Liver (tissue), 9 donors: ENCODE data around the gene SNAI1. TPM values are rescaled to one million over a fixed set of nuclear protein-coding genes. Genes with fewer than 3 reads are reported as not detected.

Experiments
- DNase-seq: peaks from one replicate; pipeline ENCODE4 v3.0.0-alpha.2; 2017; ENCODE audit warnings: low spot score
- H3K27ac ChIP-seq, 2 donors: one replicate each; pipeline ENCODE4 v1.7.0; 2013; ENCODE audit warnings: inconsistent platforms in 2 of 2, low read length in 2 of 2, control low read depth in 1 of 2, low read depth in 1 of 2, mild to moderate bottlenecking in 1 of 2
- H3K27me3 ChIP-seq, 4 donors: one replicate each; pipeline versions ENCODE4 v1.6.1 to v1.7.0; 2013; ENCODE audit warnings: low read length in 3 of 4, inconsistent platforms in 1 of 4, mild to moderate bottlenecking in 1 of 4, moderate library complexity in 1 of 4; ENCODE audit not compliant: control insufficient read depth in 4 of 4, insufficient read depth in 4 of 4
- H3K36me3 ChIP-seq, 4 donors: one replicate each; pipeline versions ENCODE4 v1.6.1 to v1.7.0; 2013; ENCODE audit warnings: low read length in 3 of 4, mild to moderate bottlenecking in 3 of 4, low read depth in 1 of 4, moderate library complexity in 1 of 4; ENCODE audit not compliant: control insufficient read depth in 4 of 4, insufficient read depth in 3 of 4
- H3K4me1 ChIP-seq, 4 donors: one replicate each; pipeline versions ENCODE4 v1.6.1 to v1.7.0; 2013; ENCODE audit warnings: low read length in 3 of 4, mild to moderate bottlenecking in 3 of 4, moderate library complexity in 1 of 4; ENCODE audit not compliant: control insufficient read depth in 4 of 4, insufficient read depth in 4 of 4
- H3K4me3 ChIP-seq, 3 donors: one replicate each; pipeline versions ENCODE4 v1.6.1 to v1.7.0; 2013; ENCODE audit warnings: low read length in 3 of 3, control low read depth in 1 of 3, low read depth in 1 of 3, mild to moderate bottlenecking in 1 of 3
- H3K9ac ChIP-seq, 2 donors: one replicate each; pipeline ENCODE4 v1.7.0; 2013; ENCODE audit warnings: low read length in 2 of 2, mild to moderate bottlenecking in 2 of 2, moderate library complexity in 2 of 2, control low read depth in 1 of 2, low read depth in 1 of 2
- H3K9me3 ChIP-seq, 4 donors: one replicate each; pipeline versions ENCODE4 v1.6.1 to v1.7.0; 2013; ENCODE audit warnings: low read length in 3 of 4; ENCODE audit not compliant: control insufficient read depth in 4 of 4
- ATF3 ChIP-seq: IDR thresholded peaks from 2 replicates; pipeline ENCODE4 v1.6.1; 2016; ENCODE audit warnings: antibody characterized with exemption
- CTCF ChIP-seq: fragments of 150-350 bp; IDR thresholded peaks from 2 replicates; pipeline ENCODE4 v1.5.1; 2017; ENCODE audit warnings: improper control_type of control experiment, low read depth, low read length; ENCODE audit not compliant: missing input control
- EGR1 ChIP-seq, 2 donors: IDR thresholded peaks; 2 replicates each; pipeline ENCODE4 v1.6.1; 2016 to 2018; ENCODE audit warnings: antibody characterized with exemption in 2 of 2, low read depth in 2 of 2
- FOXA1 ChIP-seq: IDR thresholded peaks from 2 replicates; pipeline ENCODE4 v1.6.1; 2016; ENCODE audit warnings: antibody characterized with exemption
- FOXA2 ChIP-seq: IDR thresholded peaks from 2 replicates; pipeline ENCODE4 v1.6.1; 2016; ENCODE audit warnings: antibody characterized with exemption
- GABPA ChIP-seq, 2 donors: IDR thresholded peaks in 1 of 2; conservative IDR thresholded peaks in 1 of 2; 2 replicates each; pipeline ENCODE4 v1.6.1; 2016; ENCODE audit warnings: antibody characterized with exemption in 2 of 2, mild to moderate bottlenecking in 1 of 2, moderate library complexity in 1 of 2
- HNF4A ChIP-seq, 2 donors: conservative IDR thresholded peaks; 2 replicates each; pipeline ENCODE4 v1.6.1; 2016; ENCODE audit warnings: antibody characterized with exemption in 2 of 2, mild to moderate bottlenecking in 2 of 2
- HNF4G ChIP-seq: IDR thresholded peaks from 2 replicates; pipeline ENCODE4 v1.6.1; 2016; ENCODE audit warnings: antibody characterized with exemption
- JUND ChIP-seq, 2 donors: IDR thresholded peaks; 2 replicates each; pipeline ENCODE4 v1.6.1; 2016; ENCODE audit warnings: antibody characterized with exemption in 2 of 2
- NR2F2 ChIP-seq: IDR thresholded peaks from 2 replicates; pipeline ENCODE4 v1.6.1; 2016; ENCODE audit warnings: antibody characterized with exemption
- RAD21 ChIP-seq, 2 donors: IDR thresholded peaks; 2 replicates each; pipeline ENCODE4 v1.6.1; 2016; ENCODE audit warnings: antibody characterized with exemption in 2 of 2, mild to moderate bottlenecking in 2 of 2
- RXRA ChIP-seq, 2 donors: IDR thresholded peaks; 2 replicates each; pipeline ENCODE4 v1.6.1; 2017 to 2018; ENCODE audit warnings: antibody characterized with exemption in 2 of 2, mild to moderate bottlenecking in 1 of 2
- SP1 ChIP-seq: IDR thresholded peaks from 2 replicates; pipeline ENCODE4 v1.6.1; 2018; ENCODE audit warnings: antibody characterized with exemption, mild to moderate bottlenecking
- TAF1 ChIP-seq: conservative IDR thresholded peaks from 2 replicates; pipeline ENCODE4 v1.6.1; 2016; ENCODE audit warnings: antibody characterized with exemption, mild to moderate bottlenecking
- YY1 ChIP-seq: IDR thresholded peaks from 2 replicates; pipeline ENCODE4 v1.6.1; 2016; ENCODE audit warnings: antibody characterized with exemption, mild to moderate bottlenecking
- ZBTB33 ChIP-seq: IDR thresholded peaks from 2 replicates; pipeline ENCODE4 v1.6.1; 2016; ENCODE audit warnings: antibody characterized with exemption
- WGBS: extraction: QIAGEN DNeasy Blood & Tissue Kit; methylation state at CpG from one replicate; pipeline ENCODE4 v1.1.7; 2013; 5-methylcytosine and 5-hydroxymethylcytosine counted together
- polyA plus RNA-seq, 2 donors: library from polyadenylated mRNA; stranded (reverse) in 1 of 2; unstranded in 1 of 2; fragments of 200-250 nt in 1 of 2; fragments of >200 nt in 1 of 2; fragmentation: Nextera tagmentation in 1 of 2; extraction: Ambion mirVana in 1 of 2; gene quantifications; one replicate each; pipeline versions ENCODE4 v1.2.1 to v1.2.3, GENCODE V29; 2013 to 2015
- total RNA-seq, 2 donors: library from RNA; depleted of rRNA; stranded (reverse); fragments of >200 nt; gene quantifications; one replicate each; pipeline ENCODE4 v1.2.3, GENCODE V29; 2014
- TF ChIP-seq, protein P1 (sequence below): IDR thresholded peaks from 2 replicates; pipeline ENCODE4 v1.6.1; 2016; ENCODE audit warnings: antibody characterized with exemption
- TF ChIP-seq, protein P2 (sequence below): IDR thresholded peaks from 2 replicates; pipeline ENCODE4 v1.6.1; 2016; ENCODE audit warnings: antibody characterized with exemption, mild to moderate bottlenecking
- donor health status: healthy.
- donor health status: healthy.
- donor health status: healthy.
- donor health status: healthy.
- donor health status: healthy.

Gene SNAI1
- total and polyA plus RNA-seq, 4 donors: 0.28 to 3.4 (median 0.60) TPM

GRCh38 chr20:50015636-50015992 is 32.8 kb downstream of the SNAI1 start:
- Histone ChIP-seq H3K9me3 (no peaks in the 10 kb centered on the region), H3K27me3 (no peaks in the 10 kb centered on the region), H3K27ac (peak overlapping the region; percentile 7 to 45), H3K4me3 (no peak overlapping the region), H3K4me1 (no peaks in the 10 kb centered on the region), H3K9ac (no peak overlapping the region), H3K36me3 (no peaks in the 10 kb centered on the region)
- 78% methylated on average over 8 of the region's 8 CpGs for WGBS
- no peak for TF ChIP-seq TAF1
- TF ChIP-seq NR2F2: no peak
- TF ChIP-seq, protein P1, sequence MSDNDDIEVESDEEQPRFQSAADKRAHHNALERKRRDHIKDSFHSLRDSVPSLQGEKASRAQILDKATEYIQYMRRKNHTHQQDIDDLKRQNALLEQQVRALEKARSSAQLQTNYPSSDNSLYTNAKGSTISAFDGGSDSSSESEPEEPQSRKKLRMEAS: no peak
- no peak for TF ChIP-seq SP1
- TF ChIP-seq RAD21 (IDR thresholded peaks at IDR 0.05): no peak
- no peak for DNase-seq

DNA sequence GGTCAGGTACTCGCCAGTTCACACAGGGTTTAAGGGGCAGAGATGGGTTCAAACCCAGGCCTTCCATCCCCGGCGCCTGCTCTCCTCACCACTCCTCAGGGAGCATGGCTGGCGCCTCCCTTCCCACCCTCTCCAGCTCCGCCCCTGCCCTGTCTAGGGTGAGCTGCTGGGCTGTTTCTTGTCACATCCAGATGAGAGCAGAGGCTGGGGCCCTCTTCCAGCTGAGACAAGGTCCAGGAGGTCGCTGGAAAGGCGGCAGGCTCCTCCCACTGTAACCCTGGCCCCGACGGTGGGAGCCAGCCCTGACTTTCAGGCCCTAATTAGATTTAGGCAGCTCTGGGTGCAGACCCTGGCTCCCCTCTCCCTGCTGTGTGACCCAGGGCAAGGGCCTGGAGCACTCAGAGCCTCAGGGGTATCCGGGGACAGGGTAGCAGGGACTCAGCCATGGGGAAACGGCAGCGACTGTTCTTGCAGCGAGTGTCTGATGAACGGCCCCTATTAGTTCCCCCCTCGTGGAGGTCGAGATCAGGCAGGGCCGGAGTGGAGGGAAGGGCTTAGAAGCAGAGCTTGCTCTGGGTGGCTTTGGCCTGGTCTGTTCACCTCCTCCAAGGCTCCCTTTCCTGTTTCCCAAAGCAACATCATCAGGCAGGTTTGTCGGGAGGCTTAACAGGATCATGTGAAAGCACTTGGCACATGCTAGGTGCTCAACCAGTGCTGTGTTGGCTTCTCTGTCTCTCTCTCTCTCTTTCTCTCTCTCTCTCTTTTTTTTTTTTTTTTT is 33.4 kb downstream of the SNAI1 start:
- no peaks in the 10 kb centered on the region for H3K36me3 ChIP-seq
- WGBS: 72% methylated on average over 18 of the region's 18 CpGs
- H3K27ac ChIP-seq: peak overlapping the region; percentile 7 to 45
- H3K9me3 ChIP-seq: no peaks in the 10 kb centered on the region
- H3K4me1 ChIP-seq: no peaks in the 10 kb centered on the region
- no peaks in the 10 kb centered on the region for H3K27me3 ChIP-seq
- no peak overlapping the region for H3K9ac ChIP-seq
- H3K4me3 ChIP-seq: no peak overlapping the region
- DNase-seq: peak; percentile 37
- TF ChIP-seq EGR1 (IDR thresholded peaks at IDR 0.05; ENCODE audit: low read depth in 2 of 2) (no peak), RXRA (IDR thresholded peaks at IDR 0.05) (peak; percentile 50 to 58), ATF3 (no peak), HNF4A (conservative IDR thresholded peaks at IDR 0.05) (no peak), TAF1 (no peak), GABPA (IDR thresholded peaks at IDR 0.05 in 1 of 2, conservative IDR thresholded peaks at IDR 0.05 in 1 of 2) (no peak), NR2F2 (peak; percentile 94), FOXA2 (no peak), YY1 (no peak), FOXA1 (no peak), CTCF (no peak), JUND (IDR thresholded peaks at IDR 0.05) (no peak), SP1 (peak; percentile 35), HNF4G (no peak), RAD21 (IDR thresholded peaks at IDR 0.05) (no peak), ZBTB33 (no peak)
- TF ChIP-seq, protein P1: no peak
- TF ChIP-seq, protein P2, sequence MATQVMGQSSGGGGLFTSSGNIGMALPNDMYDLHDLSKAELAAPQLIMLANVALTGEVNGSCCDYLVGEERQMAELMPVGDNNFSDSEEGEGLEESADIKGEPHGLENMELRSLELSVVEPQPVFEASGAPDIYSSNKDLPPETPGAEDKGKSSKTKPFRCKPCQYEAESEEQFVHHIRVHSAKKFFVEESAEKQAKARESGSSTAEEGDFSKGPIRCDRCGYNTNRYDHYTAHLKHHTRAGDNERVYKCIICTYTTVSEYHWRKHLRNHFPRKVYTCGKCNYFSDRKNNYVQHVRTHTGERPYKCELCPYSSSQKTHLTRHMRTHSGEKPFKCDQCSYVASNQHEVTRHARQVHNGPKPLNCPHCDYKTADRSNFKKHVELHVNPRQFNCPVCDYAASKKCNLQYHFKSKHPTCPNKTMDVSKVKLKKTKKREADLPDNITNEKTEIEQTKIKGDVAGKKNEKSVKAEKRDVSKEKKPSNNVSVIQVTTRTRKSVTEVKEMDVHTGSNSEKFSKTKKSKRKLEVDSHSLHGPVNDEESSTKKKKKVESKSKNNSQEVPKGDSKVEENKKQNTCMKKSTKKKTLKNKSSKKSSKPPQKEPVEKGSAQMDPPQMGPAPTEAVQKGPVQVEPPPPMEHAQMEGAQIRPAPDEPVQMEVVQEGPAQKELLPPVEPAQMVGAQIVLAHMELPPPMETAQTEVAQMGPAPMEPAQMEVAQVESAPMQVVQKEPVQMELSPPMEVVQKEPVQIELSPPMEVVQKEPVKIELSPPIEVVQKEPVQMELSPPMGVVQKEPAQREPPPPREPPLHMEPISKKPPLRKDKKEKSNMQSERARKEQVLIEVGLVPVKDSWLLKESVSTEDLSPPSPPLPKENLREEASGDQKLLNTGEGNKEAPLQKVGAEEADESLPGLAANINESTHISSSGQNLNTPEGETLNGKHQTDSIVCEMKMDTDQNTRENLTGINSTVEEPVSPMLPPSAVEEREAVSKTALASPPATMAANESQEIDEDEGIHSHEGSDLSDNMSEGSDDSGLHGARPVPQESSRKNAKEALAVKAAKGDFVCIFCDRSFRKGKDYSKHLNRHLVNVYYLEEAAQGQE: no peak
